NB4 (cell line): ENCODE measurements around the gene RPP21.

Experiments used
- CTCF ChIP-seq: IDR thresholded peaks from one replicate; pipeline ENCODE4 v1.5.1; 2012; ENCODE audit warnings: low read depth, low read length
- MYC ChIP-seq: IDR thresholded peaks from 2 replicates; pipeline ENCODE4 v1.6.1; 2011; ENCODE audit warnings: low read depth, low read length
- POLR2A ChIP-seq: IDR thresholded peaks from 2 replicates; pipeline ENCODE4 v1.6.1; 2011; ENCODE audit warnings: mild to moderate bottlenecking; ENCODE audit not compliant: insufficient read length; ENCODE audit errors: extremely low read depth
- TF ChIP-seq, protein P1 (sequence below): IDR thresholded peaks from 2 replicates; pipeline ENCODE4 v1.6.1; 2011; ENCODE audit warnings: low read depth, low read length

DNA sequence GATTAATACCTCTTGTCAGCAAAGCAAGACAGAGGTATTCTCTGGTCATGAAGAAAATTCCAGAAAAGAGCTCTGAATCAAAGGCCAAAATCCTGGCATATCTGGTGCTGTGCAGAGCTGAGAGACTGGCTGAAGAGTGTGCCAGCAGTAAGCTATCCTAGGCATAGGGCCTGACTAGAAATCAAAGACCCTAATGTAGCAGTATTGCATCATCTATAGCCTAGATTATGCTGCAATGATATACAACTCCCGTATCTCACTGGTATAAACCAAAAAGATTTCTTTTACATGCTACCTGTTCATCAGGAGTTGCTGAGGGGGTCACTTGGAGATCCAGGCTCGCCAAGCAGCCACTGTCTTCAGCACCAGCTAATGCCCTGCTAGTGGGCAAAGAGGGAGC is 49.1 kb upstream of the RPP21 start:
- TF ChIP-seq CTCF (no peak), POLR2A (no peak), MYC (no peak)
- TF ChIP-seq, protein P1, sequence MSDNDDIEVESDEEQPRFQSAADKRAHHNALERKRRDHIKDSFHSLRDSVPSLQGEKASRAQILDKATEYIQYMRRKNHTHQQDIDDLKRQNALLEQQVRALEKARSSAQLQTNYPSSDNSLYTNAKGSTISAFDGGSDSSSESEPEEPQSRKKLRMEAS: no peak
